ENCODE measurements around the gene NGF. TPM values are rescaled to one million over a fixed set of nuclear protein-coding genes. Genes with fewer than 3 reads are reported as not detected.

Gene NGF
- total and polyA plus RNA-seq, 8 donors, result 0.31 to 3.1 (median 1.8) TPM; not detected in 3

DNA sequence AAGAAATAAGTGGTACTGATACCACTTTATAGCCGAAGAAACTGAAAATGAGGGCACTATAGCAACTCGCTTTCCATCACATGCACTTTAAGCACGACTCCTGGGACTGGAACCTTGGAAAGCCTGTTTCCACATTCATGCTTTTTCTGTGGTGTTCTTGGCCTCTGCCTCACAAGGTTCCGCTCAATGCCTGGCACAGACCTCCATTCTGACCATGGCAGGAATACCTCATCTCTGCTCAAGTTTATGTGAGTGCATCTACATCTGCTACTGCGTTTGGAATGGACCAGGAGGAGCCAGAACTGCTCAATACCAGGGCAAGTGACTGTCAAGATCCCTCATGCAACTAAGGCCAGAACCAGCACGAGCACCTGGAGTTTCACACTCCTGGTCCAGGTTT is 11.6 kb downstream of the NGF start:
- DNase-seq, result no peak
- Histone ChIP-seq H3K4me1 (no peaks in the 10 kb centered on the region), H3K9me3 (no peaks in the 10 kb centered on the region), H3K36me3 (no peaks in the 10 kb centered on the region), H3K27ac (no peak overlapping the region), H3K27me3 (no peaks in the 10 kb centered on the region), H3K4me3 (no peak overlapping the region)
- WGBS, 5 donors, result 86 to 92% (median 88%) methylated on average over 6 of the region's 6 CpGs
- intact Hi-C loops (cut with DNase I; ENCODE audit: low total_unique reads), result no loop called here
- TF ChIP-seq POLR2A (IDR thresholded peaks at IDR 0.05) (no peak), POLR2AphosphoS5 (IDR thresholded peaks at IDR 0.05) (no peak)
- TF ChIP-seq, protein P1, sequence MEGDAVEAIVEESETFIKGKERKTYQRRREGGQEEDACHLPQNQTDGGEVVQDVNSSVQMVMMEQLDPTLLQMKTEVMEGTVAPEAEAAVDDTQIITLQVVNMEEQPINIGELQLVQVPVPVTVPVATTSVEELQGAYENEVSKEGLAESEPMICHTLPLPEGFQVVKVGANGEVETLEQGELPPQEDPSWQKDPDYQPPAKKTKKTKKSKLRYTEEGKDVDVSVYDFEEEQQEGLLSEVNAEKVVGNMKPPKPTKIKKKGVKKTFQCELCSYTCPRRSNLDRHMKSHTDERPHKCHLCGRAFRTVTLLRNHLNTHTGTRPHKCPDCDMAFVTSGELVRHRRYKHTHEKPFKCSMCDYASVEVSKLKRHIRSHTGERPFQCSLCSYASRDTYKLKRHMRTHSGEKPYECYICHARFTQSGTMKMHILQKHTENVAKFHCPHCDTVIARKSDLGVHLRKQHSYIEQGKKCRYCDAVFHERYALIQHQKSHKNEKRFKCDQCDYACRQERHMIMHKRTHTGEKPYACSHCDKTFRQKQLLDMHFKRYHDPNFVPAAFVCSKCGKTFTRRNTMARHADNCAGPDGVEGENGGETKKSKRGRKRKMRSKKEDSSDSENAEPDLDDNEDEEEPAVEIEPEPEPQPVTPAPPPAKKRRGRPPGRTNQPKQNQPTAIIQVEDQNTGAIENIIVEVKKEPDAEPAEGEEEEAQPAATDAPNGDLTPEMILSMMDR (IDR thresholded peaks at IDR 0.05), result no peak

DNA sequence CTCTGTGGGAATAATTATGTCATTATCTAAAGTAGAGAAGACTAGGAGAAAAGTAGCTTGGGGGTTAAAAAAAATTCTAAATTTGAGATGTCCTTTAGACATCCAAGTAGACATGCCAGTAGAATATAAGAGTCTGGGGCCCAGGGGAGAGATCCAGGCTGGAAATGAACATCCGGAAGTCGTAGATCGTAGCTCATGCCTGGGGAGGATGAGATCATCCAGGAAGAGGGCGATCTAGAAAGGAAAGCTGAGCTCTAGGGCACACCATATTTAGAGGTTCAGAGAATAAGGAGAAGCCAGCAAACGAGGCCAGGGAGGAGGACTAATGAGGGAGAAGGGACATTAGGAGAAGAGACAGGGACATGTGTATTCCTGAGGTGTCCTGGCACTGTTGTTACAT is 12.2 kb downstream of the NGF start:
- Histone ChIP-seq H3K4me1 (no peaks in the 10 kb centered on the region), H3K27me3 (no peaks in the 10 kb centered on the region), H3K4me3 (no peak overlapping the region), H3K36me3 (no peaks in the 10 kb centered on the region), H3K27ac (no peak overlapping the region), H3K9me3 (no peaks in the 10 kb centered on the region)
- WGBS, 5 donors, result 73 to 78% (median 76%) methylated on average over 5 of the region's 5 CpGs
- DNase-seq, result no peak
- intact Hi-C loops (cut with DNase I; ENCODE audit: low total_unique reads), result no loop called here
- TF ChIP-seq EP300 (IDR thresholded peaks at IDR 0.05), result no peak
- TF ChIP-seq POLR2AphosphoS5 (IDR thresholded peaks at IDR 0.05), result no peak
- no peak for TF ChIP-seq POLR2A (IDR thresholded peaks at IDR 0.05)
- TF ChIP-seq, protein P1 (IDR thresholded peaks at IDR 0.05), result no peak

DNA sequence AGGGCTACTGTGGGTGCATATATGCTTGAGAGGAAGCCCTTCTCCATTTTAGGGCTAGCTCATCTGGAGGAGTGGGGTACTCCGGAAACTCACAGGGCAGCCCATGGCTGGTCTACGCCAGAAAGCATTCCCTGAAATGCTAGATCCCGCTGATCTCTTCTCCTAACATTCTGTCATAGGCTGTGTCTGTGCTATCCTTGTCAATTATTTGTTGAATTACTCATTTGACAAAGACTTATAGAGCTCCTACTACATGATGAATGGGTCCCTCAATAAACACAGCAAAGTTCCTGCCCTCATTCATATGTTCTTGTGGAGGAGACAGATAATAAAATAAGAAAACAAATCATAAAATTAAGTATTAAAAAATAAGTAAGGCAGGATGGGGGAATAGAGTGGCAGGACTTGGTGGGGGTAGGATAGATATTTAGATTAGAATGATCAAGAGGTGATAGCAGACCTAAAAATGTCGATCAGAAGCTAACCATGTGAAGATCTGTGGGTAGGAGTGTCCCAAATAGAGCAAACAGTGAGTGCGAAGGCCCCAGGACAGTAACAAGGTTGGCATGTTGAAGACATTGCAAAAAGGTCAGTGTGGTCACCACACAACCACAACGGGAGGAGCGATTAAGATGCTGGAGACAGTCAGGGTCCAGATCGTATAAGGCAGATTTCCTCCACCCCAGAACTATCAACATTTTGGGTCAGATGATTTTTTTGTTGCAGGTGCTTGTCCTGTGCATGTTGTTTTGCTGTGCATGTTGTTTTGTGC is 13.2 kb downstream of the NGF start:
- no peaks in the 10 kb centered on the region for H3K4me1 ChIP-seq
- H3K27me3 ChIP-seq, result no peaks in the 10 kb centered on the region
- TF ChIP-seq POLR2A (IDR thresholded peaks at IDR 0.05), result no peak
- TF ChIP-seq POLR2AphosphoS5 (IDR thresholded peaks at IDR 0.05), result no peak
- TF ChIP-seq, protein P1 (IDR thresholded peaks at IDR 0.05), result no peak
- no peak for TF ChIP-seq EP300 (IDR thresholded peaks at IDR 0.05)
- no peaks in the 10 kb centered on the region for H3K36me3 ChIP-seq
- no peak for DNase-seq
- H3K4me3 ChIP-seq, result no peak overlapping the region
- no peaks in the 10 kb centered on the region for H3K9me3 ChIP-seq
- intact Hi-C loops (cut with DNase I; ENCODE audit: low total_unique reads), result no loop called here
- no peak overlapping the region for H3K27ac ChIP-seq
- WGBS, 5 donors, result 85 to 92% (median 90%) methylated on average over 8 of the region's 8 CpGs

DNA sequence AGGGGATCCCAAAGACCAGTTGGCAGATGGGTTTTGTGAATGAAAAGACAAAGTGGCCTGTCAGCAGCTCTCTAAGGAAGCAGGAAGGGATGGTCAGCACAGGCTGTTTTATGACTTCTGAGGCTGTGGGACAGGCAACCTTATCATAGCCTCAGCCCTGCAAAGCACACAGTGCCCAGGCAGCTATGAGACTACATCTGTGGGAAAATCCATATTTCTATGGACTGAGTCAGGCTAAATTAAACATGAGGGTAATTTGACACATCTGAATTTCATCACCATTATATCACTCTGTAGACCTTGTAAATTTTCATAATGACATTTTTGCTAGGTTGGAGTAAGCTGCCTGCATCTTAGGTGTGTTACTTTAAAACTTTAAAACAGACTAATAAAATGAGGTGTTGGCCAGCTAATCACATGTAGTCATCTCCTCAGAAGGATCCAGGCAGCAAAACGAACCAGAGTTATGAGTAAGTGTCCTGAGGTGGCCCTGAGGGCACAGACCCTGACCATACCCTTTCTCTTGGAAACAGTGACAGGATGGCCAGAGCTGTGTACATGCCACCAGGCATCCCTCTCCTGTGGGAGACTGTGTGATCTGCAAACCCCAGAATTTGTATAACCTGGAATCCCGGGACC is 14.6 kb downstream of the NGF start:
- H3K27me3 ChIP-seq, result no peaks in the 10 kb centered on the region
- intact Hi-C loops (cut with DNase I; ENCODE audit: low total_unique reads), result no loop called here
- no peak overlapping the region for H3K4me3 ChIP-seq
- H3K4me1 ChIP-seq, result no peaks in the 10 kb centered on the region
- H3K36me3 ChIP-seq, result no peaks in the 10 kb centered on the region
- 51 to 65% (median 58%) methylated on average over 2 of the region's 2 CpGs for WGBS, 5 donors
- TF ChIP-seq, protein P1 (IDR thresholded peaks at IDR 0.05), result no peak
- TF ChIP-seq POLR2A (IDR thresholded peaks at IDR 0.05) (no peak), POLR2AphosphoS5 (IDR thresholded peaks at IDR 0.05) (no peak), EP300 (IDR thresholded peaks at IDR 0.05) (no peak)
- H3K9me3 ChIP-seq, result no peaks in the 10 kb centered on the region
- DNase-seq, result no peak
- no peak overlapping the region for H3K27ac ChIP-seq

All from stomach (tissue), 9 donors.